Neural progenitor cell (in vitro differentiated cells): ENCODE data around the gene TPPP2.

Source experiments
- CTCF ChIP-seq: fragments of 200-600 bp; sonication (generic); IDR thresholded peaks from 2 replicates; pipeline ENCODE4 v1.5.1; 2017; ENCODE audit warnings: antibody characterized with exemption, mild to moderate bottlenecking
- EZH2 ChIP-seq: fragments of 200-600 bp; sonication (generic); IDR thresholded peaks from 2 replicates; pipeline ENCODE4 v1.6.1; 2017; ENCODE audit warnings: antibody characterized with exemption, mild to moderate bottlenecking, moderate library complexity
- EZH2phosphoT487 ChIP-seq: fragments of 200-600 bp; sonication (generic); IDR thresholded peaks from 2 replicates; pipeline ENCODE4 v1.6.1; 2017; ENCODE audit warnings: antibody characterized with exemption

GRCh38 chr14:21058903-21059302 is 28.9 kb downstream of the TPPP2 start:
- TF ChIP-seq CTCF (no peak), EZH2 (no peak), EZH2phosphoT487 (no peak)
